ENCODE data around the gene PANX2. TPM values are rescaled to one million over a fixed set of nuclear protein-coding genes. Genes with fewer than 3 reads are reported as not detected.

Gene PANX2
- total and polyA plus RNA-seq, 2 of the 13 experiments (the other 11 are each of a cell fraction or from before 2014, with no cell fraction given), result 0.15 to 1.1 TPM

- no peak for TF ChIP-seq RFX5 (IDR thresholded peaks at IDR 0.05; ENCODE audit: low read depth, low read length)
- no peak for TF ChIP-seq ZFY (CRISPR knock-in tag; IDR thresholded peaks at IDR 0.05)
- TF ChIP-seq HMG20B (CRISPR knock-in tag; conservative IDR thresholded peaks at IDR 0.05), result no peak
- TF ChIP-seq, protein P1, sequence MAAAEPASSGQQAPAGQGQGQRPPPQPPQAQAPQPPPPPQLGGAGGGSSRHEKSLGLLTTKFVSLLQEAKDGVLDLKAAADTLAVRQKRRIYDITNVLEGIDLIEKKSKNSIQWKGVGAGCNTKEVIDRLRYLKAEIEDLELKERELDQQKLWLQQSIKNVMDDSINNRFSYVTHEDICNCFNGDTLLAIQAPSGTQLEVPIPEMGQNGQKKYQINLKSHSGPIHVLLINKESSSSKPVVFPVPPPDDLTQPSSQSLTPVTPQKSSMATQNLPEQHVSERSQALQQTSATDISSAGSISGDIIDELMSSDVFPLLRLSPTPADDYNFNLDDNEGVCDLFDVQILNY (CRISPR knock-in tag; conservative IDR thresholded peaks at IDR 0.05), result no peak
- no peak for TF ChIP-seq ZGPAT (CRISPR knock-in tag; IDR thresholded peaks at IDR 0.05)
Measured at GRCh38 chr22:50138041-50138440, 32.5 kb upstream of the PANX2 start (continued).

- Histone ChIP-seq H3K27ac (ENCODE audit: extremely low read length, insufficient read depth, low read length) (no peak overlapping the region), H3K4me3 (replicated peaks in 1 of 3; ENCODE audit: insufficient read depth in 1 of 3, low read depth in 2 of 3, low read length in 3 of 3) (no peak overlapping the region), H3K4me2 (ENCODE audit: low read depth, low read length) (peak overlapping the region; percentile 3; the same call in 1 of the 2 replicates), H3K36me3 (replicated peaks in 1 of 2; ENCODE audit: control insufficient read depth in 1 of 2, insufficient read depth in 2 of 2, low read length in 2 of 2) (no peaks in the 10 kb centered on the region), H4K20me1 (ENCODE audit: insufficient read depth, low read length) (no peaks in the 10 kb centered on the region), H3K27me3 (ENCODE audit: control insufficient read depth in 1 of 2, insufficient read depth in 2 of 2, low read length in 2 of 2) (peaks cover 2 to 21% of the 10 kb centered on the region in 2 experiments), H3K9ac (ENCODE audit: insufficient read depth, low read depth, low read length) (no peak overlapping the region), H3K9me3 (ENCODE audit: low read length) (no peaks in the 10 kb centered on the region), H3K79me2 (ENCODE audit: insufficient read depth, low read length) (no peaks in the 10 kb centered on the region), H2AFZ (ENCODE audit: low read length) (no peak overlapping the region), H3K4me1 (ENCODE audit: insufficient read depth, low read length) (peaks cover 64% of the 10 kb centered on the region)
- ATAC-seq, result no peak
- ChIA-PET POLR2A (no interaction called here), CTCF (ENCODE audit: low intra/inter-chr PET ratio, low total read pairs) (no interaction called here)
- intact Hi-C loops (cut with micrococcal nuclease; ENCODE audit: unreplicated experiment) (no loop called here), in situ Hi-C loops (cut with HindIII; ENCODE audit: extremely low pct_ligation_motif_present, low pct_unique_long_range_greater_than_20kb) (no loop called here)
- DNase-seq (ENCODE audit: low spot score), result peak; percentile 28
- no TSS peak for BruUV-seq (replicated peaks)
- WGBS (ENCODE audit: low lambda C conversion rate), result 28% methylated on average over 9 of the region's 9 CpGs
- no peak for FAIRE-seq
- TF ChIP-seq KDM2A (CRISPR knock-in tag; IDR thresholded peaks at IDR 0.05; ENCODE audit: borderline replicate concordance, low read depth) (no peak), USF2 (IDR thresholded peaks at IDR 0.05; ENCODE audit: low read depth, low read length) (no peak), USF2 (CRISPR knock-in tag; IDR thresholded peaks at IDR 0.05; ENCODE audit: borderline replicate concordance) (peak; percentile 54; the same call in 1 of the 2 replicates), GATAD2A (CRISPR knock-in tag; IDR thresholded peaks at IDR 0.05) (peak; percentile 37; the same call in 1 of the 2 replicates), ZNF431 (CRISPR knock-in tag; IDR thresholded peaks at IDR 0.05; ENCODE audit: borderline replicate concordance, low read depth) (no peak), HNF4G (IDR thresholded peaks at IDR 0.05; ENCODE audit: borderline replicate concordance, low read depth, low read length) (peak; percentile 13; the same call in 1 of the 2 replicates), HNF4G (CRISPR knock-in tag; IDR thresholded peaks at IDR 0.05; ENCODE audit: borderline replicate concordance, low read depth) (no peak), HOXA3 (CRISPR knock-in tag; IDR thresholded peaks at IDR 0.05) (peak; percentile 27; the same call in 1 of the 2 replicates), ZEB1 (IDR thresholded peaks at IDR 0.05; ENCODE audit: insufficient replicate concordance, low read depth) (peak; percentile 29), BCL6 (CRISPR knock-in tag; IDR thresholded peaks at IDR 0.05) (peak; percentile 48), ETV5 (CRISPR knock-in tag; IDR thresholded peaks at IDR 0.05; ENCODE audit: borderline replicate concordance) (peak; percentile 34; the same call in 1 of the 2 replicates), MLX (CRISPR knock-in tag; IDR thresholded peaks at IDR 0.05) (peak; percentile 54; the same call in 1 of the 2 replicates)
- TF ChIP-seq, protein P2, sequence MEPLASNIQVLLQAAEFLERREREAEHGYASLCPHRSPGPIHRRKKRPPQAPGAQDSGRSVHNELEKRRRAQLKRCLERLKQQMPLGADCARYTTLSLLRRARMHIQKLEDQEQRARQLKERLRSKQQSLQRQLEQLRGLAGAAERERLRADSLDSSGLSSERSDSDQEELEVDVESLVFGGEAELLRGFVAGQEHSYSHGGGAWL (CRISPR knock-in tag; IDR thresholded peaks at IDR 0.05), result no peak
Measured at GRCh38 chr22:50138988-50139387, 31.5 kb upstream of the PANX2 start.

Measured in HepG2 (cell line).